Measurements from ENCODE around the gene PLXDC2.

GRCh38 chr10:20300735-20301134, 484.5 kb downstream of the PLXDC2 start:
- TF ChIP-seq CTCF (conservative IDR thresholded peaks at IDR 0.05; ENCODE audit: low read length) = no peak
- TF ChIP-seq EZH2phosphoT487 (IDR thresholded peaks at IDR 0.05; ENCODE audit: borderline replicate concordance) = no peak

Data from Loucy (cell line).